CD4-positive, alpha-beta T cell treated with Interleukin-15 for 4 hours (primary cell): ENCODE results near the gene MED13L.

Source experiments
- DNase-seq: peaks from one replicate; pipeline ENCODE4 v3.0.0-alpha.2; 2020; ENCODE audit warnings: low spot score

Gene MED13L

DNA sequence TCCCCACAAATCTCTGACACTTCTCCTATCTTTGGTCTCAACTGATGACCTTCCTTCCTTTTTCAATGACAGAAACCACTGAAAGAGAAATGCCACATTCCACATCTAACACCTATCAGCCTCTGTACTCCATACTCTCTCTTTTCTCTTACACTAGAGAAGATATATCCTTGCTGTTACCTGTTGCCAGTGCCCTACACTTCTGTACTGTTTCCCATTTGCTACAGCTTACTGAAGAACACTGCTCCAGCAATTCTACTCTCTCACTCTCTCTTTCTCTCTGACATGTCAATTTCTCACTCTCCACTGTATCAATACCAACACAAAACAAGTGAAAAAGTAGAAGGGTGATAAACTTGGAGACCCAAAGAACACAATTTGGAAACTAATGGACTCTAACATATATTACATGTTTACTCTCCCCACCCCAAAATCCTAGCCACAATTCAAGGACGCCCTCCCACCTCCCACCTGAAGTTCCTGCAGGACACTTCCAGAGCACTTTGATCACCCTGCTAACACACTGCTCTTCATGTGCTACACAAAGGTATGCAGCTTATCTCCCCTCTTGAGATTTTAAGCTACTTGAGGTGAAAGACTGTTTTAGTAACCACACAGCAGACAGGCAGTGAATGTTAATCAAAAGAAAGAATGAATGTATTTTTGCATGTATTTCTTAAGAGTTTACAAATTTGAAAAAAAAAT, 95.0 kb downstream of the MED13L start:
- no peak for DNase-seq

DNA sequence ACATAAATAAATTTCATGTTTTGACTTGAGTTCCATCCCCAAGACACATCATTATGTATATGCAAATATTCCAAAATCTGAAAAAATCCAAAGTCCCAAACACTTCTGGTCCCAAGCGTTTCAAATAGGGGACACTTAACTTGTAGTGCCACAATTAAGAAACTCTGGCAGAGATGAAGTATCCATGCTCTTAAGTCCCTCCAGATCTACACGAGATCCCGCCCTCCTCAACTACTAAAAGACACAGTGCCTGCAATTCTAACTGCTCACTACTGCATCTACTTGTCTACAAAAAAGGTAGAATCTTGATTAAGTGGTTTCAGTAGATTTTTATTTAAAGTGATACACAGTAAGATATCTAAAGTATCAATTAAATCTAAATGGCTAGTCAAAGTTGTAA, 97.0 kb downstream of the MED13L start:
- DNase-seq: no peak

DNA sequence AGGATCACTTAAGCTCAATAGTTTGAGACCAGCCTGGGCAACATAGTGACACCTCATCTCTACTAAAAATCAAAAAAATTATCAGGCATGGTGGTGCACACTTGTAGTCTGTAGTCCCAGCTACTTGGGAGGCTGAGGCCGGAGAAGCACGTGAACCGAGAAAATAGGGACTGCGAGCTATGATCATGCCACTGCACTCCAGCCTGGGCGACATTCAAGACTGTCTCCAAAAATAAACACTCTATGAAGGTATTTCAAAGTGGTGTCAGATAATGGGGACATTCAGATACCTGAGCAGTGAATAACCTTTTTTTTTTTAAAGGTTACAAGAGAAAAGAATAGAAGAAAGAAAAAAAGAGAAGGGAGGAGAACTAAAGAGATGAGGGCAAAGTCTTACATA, 98.1 kb downstream of the MED13L start:
- no peak for DNase-seq

DNA sequence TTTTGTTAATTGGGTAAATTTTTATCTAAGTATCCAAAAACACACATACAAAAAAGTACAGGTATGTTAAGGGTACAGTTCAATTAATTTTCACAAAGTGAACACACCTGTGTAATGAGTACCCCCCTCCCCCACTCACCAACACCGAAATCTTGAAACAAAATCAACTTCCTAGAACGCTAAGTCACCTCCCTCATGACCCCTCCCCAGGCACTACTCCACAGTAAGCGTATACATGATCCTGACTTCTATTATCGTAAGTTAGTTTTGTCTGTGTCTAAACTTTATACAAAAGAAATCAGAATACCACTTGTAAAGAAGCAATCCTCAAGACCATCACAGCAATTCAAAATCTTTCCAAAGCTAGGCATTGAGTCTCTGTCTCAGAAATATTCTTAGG, 100.5 kb downstream of the MED13L start:
- DNase-seq: no peak

DNA sequence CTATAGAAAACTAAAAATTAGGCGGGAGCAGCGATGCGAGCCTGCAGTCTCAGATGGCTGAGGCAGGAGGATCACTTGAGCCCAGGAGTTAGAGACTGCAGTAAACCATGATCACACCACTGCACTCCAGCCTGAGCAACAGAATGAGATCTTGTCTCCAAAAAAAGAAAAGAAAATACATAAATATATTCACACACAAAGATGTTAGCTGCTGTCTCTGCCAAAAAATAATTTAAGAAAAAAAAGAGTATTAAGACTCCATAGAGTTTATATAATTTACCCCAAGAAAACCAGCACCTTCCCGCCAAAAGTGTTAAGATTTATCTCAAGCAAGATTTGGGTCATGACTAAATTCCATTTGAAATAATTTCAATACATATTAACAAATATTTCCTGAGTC, 102.6 kb downstream of the MED13L start:
- no peak for DNase-seq

DNA sequence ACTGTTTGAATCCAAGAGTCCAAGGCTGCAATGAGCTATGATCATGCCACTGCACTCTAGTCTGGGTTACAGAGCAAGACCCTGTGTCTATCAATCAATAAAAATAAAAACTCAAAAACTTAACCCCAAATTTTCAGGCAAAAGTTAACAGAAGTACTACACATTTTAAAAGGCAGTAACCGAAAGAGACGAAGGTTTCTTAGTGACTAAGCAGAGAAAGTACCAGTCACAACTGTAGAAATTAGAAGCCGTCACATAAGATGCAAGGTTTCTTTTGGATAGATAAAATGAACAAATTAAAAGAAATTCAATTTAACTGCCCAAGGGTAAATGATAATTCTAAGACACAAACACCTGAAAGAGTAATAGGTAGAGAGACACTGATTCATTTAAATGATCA, 103.5 kb downstream of the MED13L start:
- DNase-seq: no peak

DNA sequence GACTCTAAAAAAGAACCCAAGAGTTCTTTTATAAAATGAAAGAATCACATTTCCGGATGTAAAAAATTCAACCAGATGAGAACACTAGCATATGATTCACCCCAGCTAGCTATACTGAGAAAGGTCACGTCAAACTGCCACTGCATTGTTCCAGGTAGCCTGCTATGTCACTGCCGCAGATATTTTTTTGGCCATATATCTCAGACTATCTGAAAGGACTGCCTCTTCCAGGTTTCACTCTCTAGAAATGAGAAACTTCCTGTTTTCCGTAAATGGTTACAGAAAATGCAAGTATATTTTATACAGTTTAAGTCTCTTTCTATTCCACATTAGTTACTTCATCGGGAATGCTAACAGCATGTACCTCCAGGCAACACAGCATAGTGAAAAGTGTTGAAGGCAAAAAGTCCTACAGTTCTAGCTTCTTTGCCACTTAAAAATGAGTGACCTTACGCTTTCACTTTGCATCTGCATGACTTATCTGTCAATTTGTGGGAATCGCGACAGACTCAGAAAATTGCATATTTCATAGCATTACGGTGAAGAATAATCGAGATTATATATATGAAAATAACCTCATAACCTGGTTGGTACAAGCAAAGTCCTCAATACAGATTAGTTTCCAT, 105.2 kb downstream of the MED13L start:
- peak; percentile 74 for DNase-seq

DNA sequence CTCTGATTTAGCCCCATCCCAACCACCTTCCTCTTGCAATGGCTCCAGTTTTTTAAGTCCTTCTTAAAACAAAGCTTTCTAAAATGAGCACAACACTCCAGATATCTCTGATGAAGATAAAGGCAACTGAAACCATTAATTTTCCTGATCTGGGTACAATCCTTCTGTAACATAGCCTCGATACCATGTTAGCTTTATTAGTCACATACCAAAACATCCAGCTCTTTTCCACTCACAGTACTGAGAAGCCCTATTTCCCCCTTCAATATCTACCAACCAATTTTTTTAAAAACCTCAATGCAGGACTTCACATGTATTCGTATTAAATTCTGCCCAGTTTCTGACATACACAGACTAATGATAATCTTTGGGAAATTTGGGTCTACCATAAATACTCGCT, 105.9 kb downstream of the MED13L start:
- no peak for DNase-seq

DNA sequence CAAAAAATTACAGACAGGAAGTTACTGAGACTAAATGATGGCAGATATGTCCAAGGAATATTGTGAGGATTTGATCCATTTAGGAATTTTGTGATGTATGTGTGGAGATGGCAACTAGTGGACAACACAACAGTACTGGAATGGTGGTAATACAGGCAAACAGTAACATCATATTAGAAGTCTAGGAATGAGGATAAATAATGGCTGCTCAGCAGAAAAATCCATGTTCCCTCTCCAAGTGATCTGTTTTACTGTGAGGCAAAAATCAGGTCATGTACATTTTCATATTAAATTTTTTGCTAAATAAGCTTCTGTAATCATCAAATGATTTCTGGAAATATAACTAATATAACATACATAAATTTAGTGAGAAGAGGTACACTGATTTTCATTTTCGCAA, 108.4 kb downstream of the MED13L start:
- no peak for DNase-seq

DNA sequence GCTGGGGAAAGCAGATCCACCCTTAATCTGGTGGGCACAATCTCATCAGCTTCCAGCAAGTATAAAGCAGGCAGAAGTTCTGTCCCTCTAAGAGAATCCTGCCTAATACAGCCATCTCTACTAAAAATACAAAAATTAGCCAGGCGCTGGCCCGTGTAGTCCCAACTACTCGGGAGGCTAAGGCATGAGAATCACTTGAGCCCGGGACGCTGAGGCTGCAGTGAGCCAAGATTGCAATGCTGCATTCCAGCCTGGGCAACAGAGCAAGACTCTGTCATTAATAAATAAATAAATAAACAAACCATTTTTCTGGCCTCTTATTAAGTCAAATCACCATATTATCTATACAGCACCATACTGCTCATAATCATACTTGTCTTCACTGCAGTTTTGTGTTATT, 111.2 kb downstream of the MED13L start:
- no peak for DNase-seq

DNA sequence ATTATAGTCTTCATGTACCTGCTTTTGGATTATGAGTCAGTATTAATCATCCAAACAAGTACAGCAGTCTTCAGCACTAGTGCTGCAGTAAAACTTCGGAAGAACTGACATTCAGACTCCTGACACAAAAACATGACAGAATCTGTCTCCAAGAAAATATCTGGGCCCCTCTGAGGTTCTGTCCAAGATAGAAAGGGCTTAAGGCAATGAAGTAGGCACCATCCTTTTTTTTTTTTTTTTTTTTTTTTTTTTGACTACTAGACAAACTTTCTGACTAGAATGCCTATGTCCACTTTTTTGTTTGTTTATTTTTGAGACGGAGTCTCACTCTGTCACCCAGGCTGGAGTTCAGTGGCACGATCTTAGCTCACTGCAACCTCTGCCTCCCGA, 112.5 kb downstream of the MED13L start:
- DNase-seq: no peak

DNA sequence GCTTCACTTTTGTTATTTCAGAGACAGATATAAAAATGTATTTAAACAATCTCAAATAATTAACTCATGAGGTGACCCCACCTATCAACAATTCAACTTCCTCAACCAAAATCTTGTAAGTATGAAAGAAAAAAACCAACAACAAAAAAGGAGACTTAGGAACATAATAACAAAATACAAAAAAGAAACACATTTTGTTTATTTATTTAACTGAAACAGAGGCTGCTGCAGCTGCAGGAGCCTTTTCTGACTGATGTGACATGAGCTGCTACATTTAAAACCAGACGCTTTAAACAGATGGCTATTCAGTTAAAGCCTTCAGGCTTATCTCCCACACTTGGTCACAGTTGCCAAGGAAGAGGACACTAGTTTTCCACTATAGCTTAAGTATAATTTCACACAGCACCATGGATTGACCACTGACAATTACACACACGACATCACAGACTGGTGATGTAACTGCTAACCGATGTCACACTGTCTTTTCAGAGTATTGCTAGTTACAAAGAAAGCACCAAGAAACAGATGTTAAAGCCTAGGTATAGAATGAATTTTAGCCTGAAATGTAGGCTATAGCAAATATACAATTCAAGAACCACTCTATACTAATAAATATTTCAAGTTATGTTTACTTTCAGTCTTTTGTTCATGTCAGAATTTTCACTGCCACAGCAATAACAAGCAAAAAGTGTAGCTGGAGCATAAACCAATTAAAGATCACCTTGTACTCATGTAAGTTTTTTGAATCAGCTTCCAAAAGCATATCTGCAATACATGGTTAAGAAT, 113.0 kb downstream of the MED13L start:
- no peak for DNase-seq

DNA sequence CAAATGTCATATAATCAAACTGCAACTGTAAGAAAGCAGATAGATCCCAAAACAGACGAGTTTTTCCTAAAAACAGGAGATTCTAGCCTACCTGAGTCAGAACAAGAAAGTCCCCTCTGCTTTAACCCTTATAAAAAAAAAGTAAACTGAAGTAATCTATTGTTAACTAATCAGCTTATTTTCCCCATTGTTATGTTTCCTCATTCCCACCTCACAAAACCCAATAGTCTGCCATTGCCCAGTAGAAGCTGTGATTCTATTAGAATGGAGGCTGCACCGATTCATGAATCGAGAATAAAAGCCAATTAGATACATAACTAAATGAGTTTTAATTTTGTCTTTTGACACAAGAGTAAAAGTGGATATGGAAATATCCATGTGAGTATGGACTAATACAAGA, 115.4 kb downstream of the MED13L start:
- DNase-seq: no peak

DNA sequence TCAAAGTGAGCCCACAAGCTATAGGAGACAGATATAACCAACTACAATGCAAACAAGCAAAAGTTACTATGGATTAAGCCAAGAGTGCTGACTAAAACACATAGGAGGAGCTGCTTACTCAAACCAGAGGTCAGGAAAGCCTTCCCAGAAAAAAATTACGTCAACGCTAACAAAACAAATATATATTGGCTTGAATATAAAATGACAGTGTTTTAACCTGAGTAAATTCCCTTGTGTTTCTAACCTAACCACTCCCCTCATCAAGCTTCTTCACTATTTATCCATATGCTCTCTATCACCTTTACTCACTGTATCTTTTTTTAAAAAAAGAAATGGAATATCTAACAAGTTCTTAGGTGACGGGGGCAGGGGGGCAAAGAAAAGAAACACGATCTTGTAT, 115.9 kb downstream of the MED13L start:
- no peak for DNase-seq

DNA sequence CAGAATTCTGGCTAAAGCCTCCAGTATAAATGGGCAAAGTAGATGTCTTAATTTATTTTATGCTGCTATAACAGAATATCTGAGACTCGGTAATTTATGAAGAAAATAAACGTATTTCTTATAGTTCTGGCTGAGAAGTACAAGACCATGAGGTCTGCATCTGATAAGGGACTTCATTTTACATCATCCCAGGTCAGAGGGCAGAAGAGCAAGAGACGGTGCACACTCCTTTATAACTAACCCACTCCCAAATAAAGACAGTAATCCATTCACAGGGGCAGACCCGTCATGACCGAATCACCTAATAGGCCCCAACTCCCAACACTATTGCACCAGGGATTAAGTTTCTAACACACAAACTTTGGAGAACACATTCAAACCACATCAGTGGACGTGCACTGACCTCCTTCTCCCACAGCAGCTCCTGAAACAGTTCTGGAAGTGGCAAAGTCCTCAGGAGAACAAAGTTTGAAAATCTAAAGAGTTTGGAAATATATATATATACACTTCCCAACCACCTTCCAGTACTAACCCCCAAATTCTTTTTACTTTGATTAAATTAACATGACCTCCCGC, 116.5 kb downstream of the MED13L start:
- DNase-seq: no peak

DNA sequence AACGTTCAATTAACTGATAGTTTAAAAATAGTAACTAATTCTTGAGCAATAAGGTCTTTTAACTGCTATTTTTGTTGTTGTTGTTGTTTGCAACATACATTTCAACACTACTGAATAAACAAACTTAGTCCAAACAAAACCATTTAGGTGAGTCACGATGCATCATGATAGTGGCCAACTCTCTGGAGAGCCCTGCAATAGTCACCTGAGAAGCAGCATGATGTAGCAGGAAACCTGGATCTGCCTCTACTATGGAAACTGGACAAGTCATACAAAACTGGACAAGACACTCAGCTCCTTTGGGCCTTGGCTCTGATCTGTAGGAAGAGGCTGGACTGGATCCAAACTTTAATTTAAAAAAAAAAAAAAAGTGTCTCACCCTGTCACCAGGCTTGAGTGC, 117.3 kb downstream of the MED13L start:
- no peak for DNase-seq

DNA sequence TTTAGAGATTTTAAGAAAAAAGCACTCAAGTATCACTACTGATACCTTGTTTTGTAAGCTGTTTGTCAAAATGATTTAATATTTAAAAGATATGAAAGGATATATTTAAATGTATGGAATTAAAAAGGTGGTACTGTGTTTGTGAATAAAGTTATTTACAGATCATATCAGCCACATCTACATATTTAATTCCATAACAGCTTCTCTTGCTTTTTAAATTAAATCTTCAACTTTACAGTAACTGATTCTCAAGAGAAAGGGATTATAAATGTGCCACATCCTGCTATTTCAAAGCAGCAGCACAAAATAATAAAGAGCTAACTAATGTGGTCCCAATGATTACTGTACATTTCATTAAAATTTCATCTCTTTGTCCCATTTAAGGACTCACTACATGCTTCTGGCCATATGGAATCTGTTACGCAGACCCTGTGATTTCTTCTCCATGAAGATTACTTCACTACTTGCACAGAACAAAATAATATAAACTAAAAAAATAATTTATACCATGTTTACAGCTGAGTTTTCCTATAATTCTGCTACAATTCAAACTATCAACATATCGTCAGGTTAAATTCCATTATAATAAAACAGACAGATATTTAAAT, 117.8 kb downstream of the MED13L start:
- DNase-seq: no peak

DNA sequence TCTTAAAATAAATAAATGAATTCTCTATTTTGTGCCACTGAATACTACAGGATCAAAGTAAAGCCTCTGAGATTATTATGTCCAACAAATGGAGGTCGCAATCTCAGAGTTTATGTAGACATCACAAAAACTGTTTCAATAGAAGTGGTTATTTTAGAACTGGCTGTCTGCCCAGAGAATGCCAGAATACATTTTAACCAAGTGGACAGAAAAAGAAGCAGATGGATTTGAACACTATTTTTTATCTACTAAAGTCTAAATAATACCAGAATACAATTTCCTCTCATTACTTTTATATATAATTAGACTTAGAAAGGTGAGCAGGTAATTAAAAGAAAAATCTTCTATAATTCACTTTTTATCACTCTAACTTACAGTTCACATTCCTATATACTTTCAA, 118.3 kb downstream of the MED13L start:
- DNase-seq: no peak

DNA sequence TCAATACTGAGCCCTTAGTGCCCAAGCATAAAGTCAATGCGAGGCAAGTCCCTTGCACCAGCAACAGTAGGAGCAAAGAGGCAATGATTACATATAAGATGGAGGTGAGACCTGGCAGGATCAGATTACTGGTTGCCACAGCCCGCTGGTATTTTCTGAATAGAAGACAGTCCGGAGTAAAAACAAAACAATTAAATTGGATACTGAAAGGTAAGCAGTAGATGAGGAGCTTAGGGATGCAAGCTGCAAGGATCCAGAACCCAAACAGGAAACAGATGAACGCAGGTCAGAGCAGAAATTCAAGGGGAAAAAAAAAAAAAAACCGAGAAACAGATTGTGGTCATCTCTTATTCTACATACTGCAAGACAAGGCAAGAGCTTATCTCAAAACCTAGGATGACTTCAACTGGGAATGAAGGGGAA, 119.6 kb downstream of the MED13L start:
- DNase-seq: no peak

DNA sequence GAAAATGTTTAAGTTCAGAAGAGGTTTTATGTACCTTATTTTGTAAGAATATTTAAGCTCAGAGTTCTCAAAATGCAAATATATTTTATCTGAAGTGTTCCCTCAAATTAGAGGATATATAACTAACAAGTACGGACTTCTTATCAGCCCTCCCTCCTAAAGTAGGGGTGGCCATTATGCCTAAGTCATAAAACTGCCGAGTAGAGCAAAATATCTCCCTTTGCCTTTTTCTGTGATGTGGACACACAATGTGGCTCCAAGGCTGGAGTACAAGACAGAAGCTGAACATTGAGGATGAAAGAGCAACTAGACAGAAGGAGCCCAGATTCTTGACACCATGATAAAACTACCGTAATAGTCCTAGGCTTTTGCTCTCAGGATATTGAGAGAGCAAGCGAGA, 120.9 kb downstream of the MED13L start:
- no peak for DNase-seq

DNA sequence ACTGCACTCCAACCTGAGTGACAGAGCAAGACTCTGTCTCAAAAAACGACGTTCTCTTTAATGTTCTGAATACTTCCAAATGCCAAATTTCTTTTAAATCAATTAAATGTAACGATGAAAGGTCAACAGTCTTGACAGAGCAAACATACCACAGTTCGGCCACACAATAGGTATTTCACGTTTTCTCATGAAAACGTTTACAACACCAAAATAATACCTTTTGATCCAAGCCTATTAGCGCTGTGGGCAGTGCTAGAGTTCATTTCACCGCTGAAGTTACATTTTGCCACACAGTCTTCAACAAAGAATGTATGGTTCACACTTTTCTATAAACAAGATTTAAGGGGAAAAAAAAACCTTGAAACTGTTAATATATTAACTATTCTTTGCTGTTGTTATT, 122.1 kb downstream of the MED13L start:
- DNase-seq: no peak

DNA sequence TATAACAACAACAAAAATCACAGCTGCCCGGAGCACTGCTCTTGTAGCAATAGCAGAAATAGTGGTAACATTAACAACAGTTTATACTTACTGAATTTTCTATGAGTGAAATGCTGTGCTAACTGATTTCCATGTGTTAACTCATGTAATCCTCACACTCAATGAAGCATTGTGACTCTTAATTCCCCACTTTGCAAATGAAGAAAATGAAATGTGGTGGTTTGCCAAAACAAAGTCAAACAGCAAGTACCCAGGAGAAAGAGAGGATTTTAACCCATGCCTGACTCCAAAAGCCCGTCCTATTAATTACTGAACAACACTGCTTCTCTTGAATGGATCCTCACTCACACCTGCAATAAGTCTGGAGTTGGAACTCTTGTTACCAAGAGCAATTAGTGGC, 123.5 kb downstream of the MED13L start:
- DNase-seq: no peak

DNA sequence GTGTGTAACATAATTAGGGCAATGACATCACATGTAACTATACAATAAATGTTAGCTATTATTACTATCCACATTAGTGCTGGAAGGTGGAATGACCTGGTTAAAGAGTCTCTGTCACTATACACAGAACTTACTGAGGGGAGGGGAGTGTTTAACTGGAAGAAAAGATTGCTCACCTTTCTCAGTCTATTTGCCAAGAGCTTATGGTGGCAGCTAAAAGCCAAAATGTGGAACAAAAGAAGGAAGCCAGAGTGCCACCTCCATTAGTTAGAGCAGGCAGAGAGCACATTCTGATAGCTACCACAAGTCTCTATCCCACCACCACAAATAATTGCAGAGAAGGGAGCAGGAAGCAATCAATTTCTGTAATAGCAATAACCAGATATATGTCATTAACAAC, 124.4 kb downstream of the MED13L start:
- no peak for DNase-seq
